ENCODE results near the gene LHX4. TPM values are rescaled to one million over a fixed set of nuclear protein-coding genes. Genes with fewer than 3 reads are reported as not detected.

The LHX4 gene
- total RNA-seq, 3 donors from 2014 or later (not counting 1 experiment from before 2014, with no cell fraction given), result 0.08 TPM; not detected in 2

GRCh38 chr1:180246579-180246978 is 16.5 kb downstream of the LHX4 start:
- H3K4me3 ChIP-seq (ENCODE audit: low read length), result no peak overlapping the region
- Mint-ChIP-seq H3K27me3 (ENCODE audit: low read depth in 2 of 2) (peaks cover 16 to 25% of the 10 kb centered on the region in 2 donors), H3K4me3 (no peak overlapping the region), H3K36me3 (no peaks in the 10 kb centered on the region), H3K9me3 (no peaks in the 10 kb centered on the region), H3K4me1 (no peaks in the 10 kb centered on the region), H3K27ac (no peak overlapping the region)
- DNase-seq (no peak), ATAC-seq (no peak)
- H3K9me3 ChIP-seq (ENCODE audit: control insufficient read depth, insufficient read depth, low read length), result no peaks in the 10 kb centered on the region
- peaks cover 3% of the 10 kb centered on the region for H3K27me3 ChIP-seq (ENCODE audit: control insufficient read depth, insufficient read depth, low read length)
- no peak overlapping the region for H3K27ac ChIP-seq (ENCODE audit: low read length)
- no peaks in the 10 kb centered on the region for H3K36me3 ChIP-seq (ENCODE audit: control insufficient read depth, insufficient read depth, low read length)
- no peak for TF ChIP-seq CTCF (IDR thresholded peaks at IDR 0.05)
- intact Hi-C loops (cut with micrococcal nuclease), result no loop called here
- peaks cover 7% of the 10 kb centered on the region for H3K4me1 ChIP-seq (ENCODE audit: control insufficient read depth, insufficient read depth, low read length)
- 96% methylated on average over 5 of the region's 5 CpGs for WGBS (ENCODE audit: insufficient coverage)

- Histone ChIP-seq H3K27ac (ENCODE audit: low read length) (no peak overlapping the region), H3K9me3 (ENCODE audit: control insufficient read depth, insufficient read depth, low read length) (no peaks in the 10 kb centered on the region), H3K4me1 (ENCODE audit: control insufficient read depth, insufficient read depth, low read length) (peaks cover 7% of the 10 kb centered on the region), H3K4me3 (ENCODE audit: low read length) (no peak overlapping the region), H3K36me3 (ENCODE audit: control insufficient read depth, insufficient read depth, low read length) (no peaks in the 10 kb centered on the region), H3K27me3 (ENCODE audit: control insufficient read depth, insufficient read depth, low read length) (peaks cover 3% of the 10 kb centered on the region)
- H3K9me3 Mint-ChIP-seq, result no peaks in the 10 kb centered on the region
- no peak overlapping the region for H3K4me3 Mint-ChIP-seq
- intact Hi-C loops (cut with micrococcal nuclease), result no loop called here
- WGBS (ENCODE audit: insufficient coverage), result 80% methylated on average over 3 of the region's 3 CpGs
- no peak overlapping the region for H3K27ac Mint-ChIP-seq
- no peak for DNase-seq
- peaks cover 12 to 22% of the 10 kb centered on the region in 2 donors for H3K27me3 Mint-ChIP-seq (ENCODE audit: low read depth in 2 of 2)
- no peaks in the 10 kb centered on the region for H3K4me1 Mint-ChIP-seq
- ATAC-seq, result no peak
- TF ChIP-seq CTCF (IDR thresholded peaks at IDR 0.05), result no peak
- H3K36me3 Mint-ChIP-seq, result no peaks in the 10 kb centered on the region
Measured at GRCh38 chr1:180247061-180247460, 17.0 kb downstream of the LHX4 start.

- DNase-seq, result no peak
- Mint-ChIP-seq H3K9me3 (no peaks in the 10 kb centered on the region), H3K27ac (no peak overlapping the region), H3K27me3 (ENCODE audit: low read depth in 2 of 2) (peaks cover 6 to 19% of the 10 kb centered on the region in 2 donors), H3K36me3 (no peaks in the 10 kb centered on the region), H3K4me3 (no peak overlapping the region), H3K4me1 (peaks cover 0 to 3% of the 10 kb centered on the region in 2 donors)
- 92% methylated on average over 4 of the region's 4 CpGs for whole genome bisulfite sequencing (ENCODE audit: insufficient coverage)
- no peaks in the 10 kb centered on the region for H3K9me3 ChIP-seq (ENCODE audit: control insufficient read depth, insufficient read depth, low read length)
- H3K27ac ChIP-seq (ENCODE audit: low read length), result no peak overlapping the region
- H3K4me3 ChIP-seq (ENCODE audit: low read length), result no peak overlapping the region
- TF ChIP-seq CTCF (IDR thresholded peaks at IDR 0.05), result no peak
- intact Hi-C loops (cut with micrococcal nuclease), result no loop called here
- ATAC-seq, result no peak
- H3K36me3 ChIP-seq (ENCODE audit: control insufficient read depth, insufficient read depth, low read length), result no peaks in the 10 kb centered on the region
- peaks cover 7% of the 10 kb centered on the region for H3K4me1 ChIP-seq (ENCODE audit: control insufficient read depth, insufficient read depth, low read length)
- H3K27me3 ChIP-seq (ENCODE audit: control insufficient read depth, insufficient read depth, low read length), result peaks cover 3% of the 10 kb centered on the region
Measured at GRCh38 chr1:180247580-180247979, 17.5 kb downstream of the LHX4 start.

GRCh38 chr1:180248176-180248575 is 18.1 kb downstream of the LHX4 start:
- H3K27ac Mint-ChIP-seq, result no peak overlapping the region
- H3K9me3 ChIP-seq (ENCODE audit: control insufficient read depth, insufficient read depth, low read length), result no peaks in the 10 kb centered on the region
- ATAC-seq (no peak), DNase-seq (no peak)
- peaks cover 0 to 6% of the 10 kb centered on the region in 2 donors for H3K4me1 Mint-ChIP-seq
- intact Hi-C loops (cut with micrococcal nuclease), result no loop called here
- H3K4me1 ChIP-seq (ENCODE audit: control insufficient read depth, insufficient read depth, low read length), result peaks cover 7% of the 10 kb centered on the region
- no peaks in the 10 kb centered on the region for H3K9me3 Mint-ChIP-seq
- H3K36me3 ChIP-seq (ENCODE audit: control insufficient read depth, insufficient read depth, low read length), result no peaks in the 10 kb centered on the region
- H3K27me3 Mint-ChIP-seq (ENCODE audit: low read depth in 2 of 2), result peaks cover under 1 to 18% of the 10 kb centered on the region in 2 donors
- H3K36me3 Mint-ChIP-seq, result no peaks in the 10 kb centered on the region
- no peak overlapping the region for H3K27ac ChIP-seq (ENCODE audit: low read length)
- H3K27me3 ChIP-seq (ENCODE audit: control insufficient read depth, insufficient read depth, low read length), result peaks cover 3% of the 10 kb centered on the region
- H3K4me3 Mint-ChIP-seq, result no peak overlapping the region
- no peak overlapping the region for H3K4me3 ChIP-seq (ENCODE audit: low read length)
- TF ChIP-seq CTCF (IDR thresholded peaks at IDR 0.05), result no peak
- 93% methylated on average over 7 of the region's 7 CpGs for WGBS (ENCODE audit: insufficient coverage)

All from natural killer cell (primary cell).